22Rv1 (cell line): ENCODE measurements around the gene KCNT1.

Source experiments
- H3K27ac ChIP-seq: fragments of 450-650 bp; 2 replicates; pipeline ENCODE4 v1.5.1; 2017
- ZFX ChIP-seq: fragments of 450-650 bp; IDR thresholded peaks from 2 replicates; pipeline ENCODE4 v1.6.1; 2017; ENCODE audit warnings: antibody characterized with exemption, borderline replicate concordance
- TF ChIP-seq, protein P1 (sequence below): fragments of 450-650 bp; IDR thresholded peaks from 2 replicates; pipeline ENCODE4 v1.5.1; 2017; ENCODE audit warnings: mild to moderate bottlenecking

KCNT1 gene

DNA sequence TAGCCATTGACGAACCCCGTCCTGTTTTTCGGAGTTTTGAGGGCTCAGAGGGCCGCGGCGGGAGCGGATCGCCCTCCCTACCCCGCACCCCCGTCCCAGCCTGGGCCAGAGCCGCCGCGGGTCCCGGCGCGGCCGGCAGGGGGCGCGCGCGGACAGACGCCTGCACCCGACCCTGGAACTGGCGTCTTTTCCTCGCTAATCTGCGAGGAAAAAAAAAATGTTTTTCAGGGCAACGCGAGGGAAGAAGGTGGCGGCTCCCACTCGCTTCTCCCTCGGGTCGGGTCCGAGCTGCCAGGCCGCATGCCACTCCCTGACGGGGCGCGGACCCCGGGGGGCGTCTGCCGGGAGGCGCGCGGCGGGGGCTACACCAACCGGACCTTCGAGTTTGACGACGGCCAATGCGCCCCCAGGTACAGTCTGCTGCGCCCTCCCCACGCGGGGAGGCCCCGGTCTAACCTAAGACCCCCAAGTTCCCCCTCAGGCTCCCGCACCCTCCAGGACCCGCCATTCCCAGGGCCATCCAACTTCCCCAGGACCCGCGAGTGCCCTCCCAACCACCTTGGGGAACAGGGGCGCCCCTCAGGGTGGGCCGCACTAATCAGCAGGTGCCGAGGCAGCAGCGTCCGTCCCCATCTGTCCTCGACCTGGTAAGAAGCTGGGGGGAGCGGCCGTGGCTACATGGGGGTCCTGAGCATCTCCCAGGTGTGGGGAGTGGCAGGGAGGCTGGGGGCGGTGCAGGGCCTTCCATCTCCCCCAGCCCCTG lies at the start of gene KCNT1:
TSS of gene KCNT1 (plus strand) at position 227 of the 763 bp plus-strand sequence. CDS start at position 301, 74 bp downstream.
- no peak within 1 kb of the TSS for H3K27ac ChIP-seq
- TF ChIP-seq, protein P1, sequence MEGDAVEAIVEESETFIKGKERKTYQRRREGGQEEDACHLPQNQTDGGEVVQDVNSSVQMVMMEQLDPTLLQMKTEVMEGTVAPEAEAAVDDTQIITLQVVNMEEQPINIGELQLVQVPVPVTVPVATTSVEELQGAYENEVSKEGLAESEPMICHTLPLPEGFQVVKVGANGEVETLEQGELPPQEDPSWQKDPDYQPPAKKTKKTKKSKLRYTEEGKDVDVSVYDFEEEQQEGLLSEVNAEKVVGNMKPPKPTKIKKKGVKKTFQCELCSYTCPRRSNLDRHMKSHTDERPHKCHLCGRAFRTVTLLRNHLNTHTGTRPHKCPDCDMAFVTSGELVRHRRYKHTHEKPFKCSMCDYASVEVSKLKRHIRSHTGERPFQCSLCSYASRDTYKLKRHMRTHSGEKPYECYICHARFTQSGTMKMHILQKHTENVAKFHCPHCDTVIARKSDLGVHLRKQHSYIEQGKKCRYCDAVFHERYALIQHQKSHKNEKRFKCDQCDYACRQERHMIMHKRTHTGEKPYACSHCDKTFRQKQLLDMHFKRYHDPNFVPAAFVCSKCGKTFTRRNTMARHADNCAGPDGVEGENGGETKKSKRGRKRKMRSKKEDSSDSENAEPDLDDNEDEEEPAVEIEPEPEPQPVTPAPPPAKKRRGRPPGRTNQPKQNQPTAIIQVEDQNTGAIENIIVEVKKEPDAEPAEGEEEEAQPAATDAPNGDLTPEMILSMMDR = peak; percentile 96
- TF ChIP-seq ZFX = no peak

DNA sequence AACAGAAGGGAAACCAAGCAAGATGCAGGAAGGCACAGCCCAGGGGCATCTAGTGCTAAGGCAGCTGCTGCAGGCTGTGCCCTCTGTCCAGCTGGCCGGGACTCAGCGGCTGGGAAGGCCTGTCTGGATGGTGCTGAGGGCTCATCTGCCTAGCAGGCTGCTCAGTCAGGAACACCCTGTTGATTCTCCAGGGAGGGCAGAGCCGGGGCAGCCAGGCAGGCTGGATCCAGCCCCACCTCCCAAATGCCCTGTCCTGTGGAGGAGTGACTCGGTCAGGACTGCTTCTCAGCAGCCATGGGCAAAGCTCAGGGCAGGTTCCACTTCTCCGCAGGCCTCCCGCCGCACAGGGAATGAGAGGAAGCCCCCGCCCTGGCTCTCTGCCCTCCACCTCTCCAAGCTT lies 46.7 kb upstream of the KCNT1 start:
- TF ChIP-seq, protein P1 = no peak
- no peak for TF ChIP-seq ZFX
- H3K27ac ChIP-seq = no peak overlapping the region

DNA sequence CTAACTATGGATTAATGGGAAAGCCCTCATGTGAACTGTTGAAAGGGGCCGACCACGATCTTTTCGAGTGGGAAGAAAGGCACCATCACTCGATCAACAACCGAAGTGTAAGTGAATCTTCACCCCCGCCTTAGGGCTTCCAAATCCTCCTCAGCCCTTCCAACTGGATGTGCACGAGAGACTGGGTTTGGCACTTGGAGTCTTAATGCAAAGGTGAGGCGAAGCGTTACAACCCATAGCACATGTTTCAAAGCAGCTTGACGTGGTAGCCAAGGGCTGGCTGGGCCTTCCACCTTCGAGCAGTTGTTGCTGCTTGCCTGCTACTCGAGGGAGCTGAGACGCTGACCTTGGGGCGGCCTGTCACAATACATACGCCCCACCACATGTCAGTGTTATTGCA lies 44.6 kb upstream of the KCNT1 start:
- TF ChIP-seq ZFX = no peak
- TF ChIP-seq, protein P1 = no peak
- no peak overlapping the region for H3K27ac ChIP-seq

DNA sequence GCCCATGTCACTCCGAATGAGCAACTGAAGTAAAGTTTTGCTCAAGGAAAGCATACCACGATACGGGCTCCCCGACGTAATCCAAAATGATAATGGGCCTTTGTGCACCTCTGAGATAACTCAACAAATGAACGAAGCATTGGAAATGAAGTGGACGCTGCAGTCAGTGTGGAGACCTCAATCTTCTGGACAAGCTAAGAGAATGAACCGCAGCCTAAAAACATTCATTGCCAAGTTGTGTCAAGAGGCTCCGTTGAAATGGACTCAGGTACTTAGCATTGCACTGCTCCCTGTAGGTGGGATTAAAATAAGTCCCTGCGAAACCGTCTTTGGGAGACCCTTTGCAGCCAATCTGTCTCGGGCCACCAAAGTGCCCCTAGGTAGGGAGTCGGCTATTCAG lies 42.7 kb upstream of the KCNT1 start:
- no peak overlapping the region for H3K27ac ChIP-seq
- TF ChIP-seq, protein P1 = no peak
- no peak for TF ChIP-seq ZFX

DNA sequence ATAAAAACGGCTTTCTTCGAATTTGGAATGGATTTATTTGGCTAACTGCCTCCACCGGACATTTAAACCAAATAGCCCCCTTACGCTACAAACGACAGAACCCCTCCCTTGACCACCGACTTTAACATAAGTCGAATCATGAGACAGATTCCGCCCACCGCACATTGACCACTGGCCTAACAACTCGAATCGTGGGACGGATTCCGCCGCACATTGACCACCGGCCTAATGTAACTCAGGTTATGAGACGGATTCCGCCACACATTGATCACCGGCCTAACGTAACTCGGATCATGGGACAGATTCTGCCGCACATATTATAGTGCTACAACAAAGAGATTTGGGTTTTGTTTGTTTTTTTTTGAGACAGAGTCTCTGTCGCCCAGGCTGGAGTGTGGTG lies 41.6 kb upstream of the KCNT1 start:
- no peak overlapping the region for H3K27ac ChIP-seq
- TF ChIP-seq ZFX = no peak
- TF ChIP-seq, protein P1 = no peak

DNA sequence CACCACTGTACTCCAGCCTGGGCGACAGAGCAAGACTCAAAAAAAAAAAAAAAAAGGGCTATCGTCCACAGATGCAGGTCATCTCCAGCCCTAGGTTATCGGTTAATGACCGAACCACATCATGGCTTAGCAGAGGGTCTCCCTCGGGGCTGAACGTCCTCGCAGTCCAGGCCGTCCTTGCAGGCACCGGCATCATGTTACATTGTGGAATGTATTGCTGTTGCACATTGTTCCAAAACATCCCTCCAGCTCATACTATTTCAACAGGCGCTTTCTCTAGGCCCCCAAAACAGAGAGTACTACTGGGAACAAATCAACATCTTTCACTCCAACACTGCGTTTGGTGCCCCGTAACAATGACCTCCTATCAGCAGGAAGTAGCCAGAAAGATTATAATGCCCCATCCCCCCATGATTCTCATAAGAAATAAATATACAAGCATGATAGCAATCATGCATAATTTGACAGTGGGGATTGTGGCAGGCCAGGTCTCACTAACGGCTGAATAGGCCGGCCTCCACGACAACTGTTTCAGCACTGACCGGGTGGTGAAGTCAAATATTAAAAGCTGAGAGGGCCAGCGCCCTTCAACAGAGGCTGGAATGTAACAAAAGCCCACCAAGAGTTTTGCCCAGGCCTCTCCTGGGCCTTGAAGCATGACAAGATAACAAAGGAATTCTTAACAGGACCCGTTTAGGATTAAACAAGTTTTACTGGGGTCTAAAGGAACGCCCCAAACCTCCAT lies 40.0 kb upstream of the KCNT1 start:
- TF ChIP-seq, protein P1 = no peak
- no peak for TF ChIP-seq ZFX
- no peak overlapping the region for H3K27ac ChIP-seq

DNA sequence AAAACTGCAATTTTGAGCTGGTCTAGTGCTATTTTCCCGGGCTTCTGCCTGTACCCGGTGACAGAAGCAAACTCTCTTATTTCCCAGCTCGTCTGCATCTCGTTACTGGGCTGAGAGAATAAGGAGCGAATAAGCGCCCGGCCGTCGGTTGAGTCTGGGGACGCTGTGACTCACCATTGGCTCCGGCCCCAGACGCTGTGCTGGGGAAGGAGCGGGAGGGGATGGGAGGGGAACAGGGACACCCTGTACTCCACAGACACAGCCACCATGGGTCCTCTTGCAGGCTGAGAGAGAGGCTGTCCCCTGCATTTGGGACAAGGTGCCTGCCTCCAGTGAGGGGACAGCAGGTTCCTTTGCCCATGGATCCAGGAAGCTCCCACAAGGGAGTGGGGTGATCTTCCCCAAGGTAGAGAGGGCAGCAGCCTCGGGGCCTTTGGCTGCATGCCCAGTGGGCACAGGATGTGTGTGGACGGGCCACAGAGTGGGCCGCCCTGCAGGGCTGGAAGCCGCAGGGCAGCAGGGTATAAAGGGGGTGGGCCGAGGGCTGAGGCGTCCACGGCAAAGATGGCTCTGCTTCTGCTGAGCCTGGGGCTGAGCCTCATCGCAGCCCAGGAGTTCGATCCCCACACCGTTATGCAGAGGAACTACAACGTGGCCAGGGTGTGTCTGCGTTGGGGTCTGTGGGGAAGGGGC lies 39.1 kb upstream of the KCNT1 start, which contains the start of gene LCN9:
TSS of gene LCN9 (plus strand) at position 552 of the 693 bp plus-strand sequence. CDS start at position 565, 13 bp downstream.
- TF ChIP-seq, protein P1 = no peak
- TF ChIP-seq ZFX = no peak

More for the DNA sequence above, 39.1 kb upstream of the KCNT1 start, which contains the start of gene LCN9:
- H3K27ac ChIP-seq = no peak within 1 kb of the TSS
